B cell (primary cell): Measurements from ENCODE around the gene IRX6.

Source experiments
- EZH2 ChIP-seq: IDR thresholded peaks from 2 replicates; pipeline ENCODE4 v1.6.1; 2012; ENCODE audit warnings: borderline replicate concordance, low read depth, mild to moderate bottlenecking, moderate library complexity, low read length; ENCODE audit not compliant: insufficient read depth, poor library complexity, severe bottlenecking
- TF ChIP-seq, protein P1 (sequence below): fragments of 200-600 bp; IDR thresholded peaks from one replicate; pipeline ENCODE4 v1.8.0; 2022; ENCODE audit warnings: antibody characterized with exemption, mild to moderate bottlenecking

DNA sequence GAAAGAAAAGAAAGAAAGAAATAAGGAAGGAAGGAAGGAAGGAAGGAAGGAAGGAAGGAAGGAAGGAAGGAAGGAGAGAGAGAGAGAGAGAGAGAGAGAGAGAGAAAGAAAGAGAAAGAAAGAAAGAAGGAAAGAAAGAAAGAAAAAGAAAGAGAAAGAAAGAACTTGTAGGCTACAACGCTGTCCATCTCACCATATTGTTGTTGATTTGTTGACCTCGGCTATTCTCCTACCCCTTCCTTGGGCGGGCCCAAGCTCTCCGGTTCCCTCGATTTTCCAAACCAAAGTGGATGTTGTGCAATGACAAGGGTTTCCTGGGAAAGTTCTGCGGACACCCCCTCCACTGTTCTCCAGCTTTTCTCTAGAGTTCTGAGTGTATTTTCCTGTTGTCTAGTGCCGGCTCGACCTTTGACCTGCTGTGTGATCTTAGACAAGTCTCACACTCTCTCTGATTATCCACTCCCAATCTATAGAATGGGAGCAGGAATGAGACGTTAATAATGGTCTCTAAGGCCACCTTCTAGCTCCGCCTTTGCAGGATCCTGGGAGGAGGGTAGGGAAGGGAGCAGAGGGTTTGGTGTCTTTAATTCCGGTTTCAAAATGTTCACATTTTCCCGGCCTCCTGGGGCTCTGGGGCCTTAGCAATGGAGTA lies 1.6 kb downstream of the IRX6 start:
- no peak for TF ChIP-seq EZH2
- TF ChIP-seq, protein P1, sequence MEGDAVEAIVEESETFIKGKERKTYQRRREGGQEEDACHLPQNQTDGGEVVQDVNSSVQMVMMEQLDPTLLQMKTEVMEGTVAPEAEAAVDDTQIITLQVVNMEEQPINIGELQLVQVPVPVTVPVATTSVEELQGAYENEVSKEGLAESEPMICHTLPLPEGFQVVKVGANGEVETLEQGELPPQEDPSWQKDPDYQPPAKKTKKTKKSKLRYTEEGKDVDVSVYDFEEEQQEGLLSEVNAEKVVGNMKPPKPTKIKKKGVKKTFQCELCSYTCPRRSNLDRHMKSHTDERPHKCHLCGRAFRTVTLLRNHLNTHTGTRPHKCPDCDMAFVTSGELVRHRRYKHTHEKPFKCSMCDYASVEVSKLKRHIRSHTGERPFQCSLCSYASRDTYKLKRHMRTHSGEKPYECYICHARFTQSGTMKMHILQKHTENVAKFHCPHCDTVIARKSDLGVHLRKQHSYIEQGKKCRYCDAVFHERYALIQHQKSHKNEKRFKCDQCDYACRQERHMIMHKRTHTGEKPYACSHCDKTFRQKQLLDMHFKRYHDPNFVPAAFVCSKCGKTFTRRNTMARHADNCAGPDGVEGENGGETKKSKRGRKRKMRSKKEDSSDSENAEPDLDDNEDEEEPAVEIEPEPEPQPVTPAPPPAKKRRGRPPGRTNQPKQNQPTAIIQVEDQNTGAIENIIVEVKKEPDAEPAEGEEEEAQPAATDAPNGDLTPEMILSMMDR: no peak
